Ureter (tissue), 1 donor: ENCODE data around the gene TMCO4. TPM values are rescaled to one million over a fixed set of nuclear protein-coding genes. Genes with fewer than 3 reads are reported as not detected.
"Not testable (repeated sequence)": the region's sequence is repeated elsewhere in the genome, so short reads cannot be mapped to it uniquely, and the experiment has no call there.

Experiments
- DNase-seq: peaks from one replicate; pipeline ENCODE4 v3.0.0-alpha.2; 2020; ENCODE audit warnings: low spot score
- total RNA-seq: library from RNA; stranded (reverse); gene quantifications from one replicate; pipeline ENCODE4 v1.2.4, GENCODE V29; 2023
- donor health status: DM: yes; HTN: yes; CAD: no.

The TMCO4 gene
- total RNA-seq, 1 donor from 2014 or later: 60.8 TPM

DNA sequence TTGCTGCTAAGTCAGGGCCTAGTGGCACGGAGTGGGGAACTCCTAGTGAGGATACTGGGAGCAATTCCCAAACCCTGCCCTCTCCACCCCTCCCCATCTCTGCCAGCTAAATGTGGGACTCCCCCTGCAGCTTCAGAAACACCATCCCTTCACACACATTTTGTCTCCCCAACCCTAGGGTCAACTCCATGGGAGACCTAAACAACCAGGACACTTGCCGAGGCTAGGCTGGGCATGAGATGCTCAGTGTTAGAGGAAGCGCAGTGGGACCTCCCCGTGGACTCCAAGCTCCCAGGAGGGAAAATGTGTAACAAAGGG is 13.9 kb upstream of the TMCO4 start:
- DNase-seq: no peak

DNA sequence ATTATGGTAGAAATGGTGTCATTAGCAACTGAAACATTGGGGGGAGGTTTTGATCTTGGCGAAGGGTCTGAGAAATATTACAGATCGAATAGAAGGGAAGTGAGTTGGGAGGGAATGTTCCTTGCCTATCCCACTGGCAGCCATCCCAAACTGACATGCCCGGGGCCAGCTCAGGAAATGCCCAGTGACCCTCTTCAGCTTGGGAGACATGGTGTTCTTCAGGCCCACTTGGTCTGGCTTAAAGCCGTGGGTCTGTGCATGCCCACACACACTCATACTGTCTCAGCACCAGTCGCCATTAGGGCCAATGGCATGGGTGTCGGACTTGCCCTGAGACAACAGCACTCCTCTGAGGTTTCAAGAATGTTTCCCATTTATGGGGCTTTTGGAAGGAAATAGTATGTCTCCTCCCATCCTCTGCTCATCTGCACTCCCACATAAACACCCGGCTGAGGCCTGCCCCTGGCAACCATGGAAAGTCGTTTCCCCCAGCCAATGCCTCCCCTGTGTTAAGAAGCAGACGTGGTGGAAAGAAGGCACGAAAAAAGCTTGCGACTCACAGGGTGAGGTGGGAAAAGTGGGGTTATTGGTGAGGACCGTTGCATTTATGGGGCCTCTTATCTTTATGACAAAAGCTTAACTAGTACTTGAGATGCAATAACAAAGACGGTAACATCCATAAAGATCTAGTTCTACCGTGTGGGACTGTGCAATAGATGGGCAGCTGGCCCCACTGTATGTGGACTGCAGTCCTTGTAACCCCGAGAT is 13.3 kb upstream of the TMCO4 start:
- DNase-seq: no peak

DNA sequence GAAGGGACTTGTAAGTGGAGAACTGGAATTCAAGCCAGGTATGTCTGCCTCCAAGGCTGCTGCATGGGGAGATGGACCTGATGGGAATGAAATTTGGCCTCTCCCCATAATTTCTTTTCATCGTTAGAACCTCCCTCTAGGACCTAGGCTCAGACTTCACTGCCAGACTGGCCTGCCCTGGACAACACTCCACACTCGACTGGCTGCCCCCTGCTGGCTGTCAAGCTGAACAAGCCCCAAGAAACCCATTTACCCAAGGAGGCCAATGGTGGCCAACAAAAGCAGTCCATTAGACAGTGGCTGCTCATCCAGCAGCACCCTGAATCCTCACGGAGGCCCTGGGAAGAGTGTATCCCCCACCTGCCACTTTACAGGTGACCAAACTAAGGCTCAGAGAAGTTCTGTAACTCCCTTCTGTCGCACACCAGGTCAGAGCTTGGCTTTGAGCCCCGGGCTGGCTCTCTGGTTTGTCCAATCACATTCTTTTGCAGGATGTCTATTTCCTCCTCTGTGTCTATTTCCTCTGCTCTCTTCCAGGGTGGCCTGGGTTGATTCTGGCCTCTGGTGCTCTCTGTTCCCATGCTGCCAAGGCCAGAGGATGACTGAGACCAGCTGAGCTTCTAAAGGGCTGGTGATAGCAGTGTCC is 11.6 kb upstream of the TMCO4 start:
- DNase-seq: no peak

DNA sequence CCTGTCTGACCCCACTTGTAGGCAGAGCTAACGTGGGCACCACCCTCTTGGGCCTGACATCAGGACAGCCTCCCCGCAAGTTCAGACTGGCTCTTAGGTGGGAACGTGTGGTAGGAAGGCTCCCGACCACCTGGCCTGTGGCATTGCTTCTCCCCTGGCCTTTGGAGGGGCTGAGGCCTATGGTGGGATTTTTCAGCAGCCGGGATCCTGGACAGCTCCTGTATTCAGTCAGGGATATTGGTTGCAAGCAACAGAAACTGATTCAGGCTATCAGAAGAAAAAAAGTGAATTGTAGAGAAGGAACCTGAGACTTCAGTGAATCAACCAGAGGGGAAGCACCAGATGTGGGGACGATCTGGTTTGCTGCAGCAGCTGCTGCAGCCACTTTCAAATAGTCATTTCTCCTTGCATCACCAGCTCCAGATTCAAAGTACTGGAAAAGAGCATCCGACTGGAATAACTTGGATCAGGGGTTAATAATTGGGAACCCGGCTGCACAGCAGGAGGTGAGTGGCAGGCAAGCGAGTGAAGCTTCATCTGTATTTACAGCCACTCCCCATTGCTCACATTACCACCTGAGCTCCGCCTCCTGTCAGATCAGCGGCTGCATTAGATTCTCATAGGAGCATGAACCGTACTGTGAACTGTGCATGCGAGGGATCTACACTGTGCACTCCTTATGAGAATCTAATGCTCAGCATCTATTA is 9.5 kb upstream of the TMCO4 start:
- no peak for DNase-seq

DNA sequence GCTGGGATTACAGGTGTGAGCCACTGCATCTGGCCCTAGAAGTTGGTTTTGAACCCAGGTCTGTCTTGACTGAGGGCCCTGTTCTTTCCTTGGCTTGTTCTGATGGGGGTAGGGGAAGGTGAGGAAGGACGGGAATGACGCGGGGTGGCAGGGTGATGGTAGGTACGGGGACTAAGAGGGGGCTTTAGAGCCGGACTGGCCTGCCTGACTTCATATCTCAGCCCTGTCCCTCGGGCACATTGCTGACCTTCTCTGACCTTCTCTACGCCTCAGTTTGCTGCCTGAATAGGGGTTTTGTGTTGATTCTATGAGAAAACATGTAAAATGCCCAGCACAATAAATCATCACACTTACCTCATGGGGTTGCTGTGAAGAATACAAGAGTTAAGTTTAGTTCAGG is 8.6 kb upstream of the TMCO4 start:
- no peak for DNase-seq

DNA sequence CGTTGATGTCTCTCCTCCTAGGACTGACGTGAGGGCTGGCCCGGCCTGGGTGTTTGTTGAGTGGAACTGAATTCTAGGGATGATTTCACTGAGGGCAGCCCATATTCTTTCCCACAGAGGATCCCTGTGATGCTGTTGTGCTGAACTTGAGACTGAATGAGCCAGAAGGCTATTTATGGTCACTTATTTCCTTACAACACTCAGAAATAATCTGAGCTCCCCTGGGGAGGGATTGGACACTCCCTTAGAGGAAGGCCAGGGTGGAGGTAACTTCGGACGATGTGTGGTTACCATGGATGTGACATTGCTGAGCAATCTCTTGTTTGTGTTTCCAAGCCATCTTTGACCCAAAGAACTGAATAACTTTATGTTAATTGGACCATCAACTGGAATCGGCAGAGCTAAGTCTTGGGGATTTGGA is 5.1 kb upstream of the TMCO4 start:
- DNase-seq: no peak

DNA sequence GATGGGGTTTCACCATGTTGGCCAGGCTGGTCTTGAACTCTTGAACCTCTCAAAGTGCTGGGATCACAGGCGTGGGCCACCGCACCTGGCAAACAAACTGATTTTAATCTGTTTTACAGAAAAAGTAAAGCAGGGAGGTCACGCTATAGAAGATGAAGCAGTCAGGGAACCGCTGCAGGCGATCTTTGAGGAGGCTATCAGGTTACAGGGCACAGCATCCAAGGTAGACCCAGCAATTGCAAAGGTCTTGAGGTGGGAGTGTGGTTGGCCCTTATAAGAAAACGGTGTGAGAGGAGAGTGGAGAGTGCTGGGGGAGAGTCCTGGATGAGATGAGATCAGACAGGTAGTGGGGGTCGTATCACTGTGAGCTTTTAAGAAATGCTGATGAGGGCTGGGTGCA is 2.6 kb upstream of the TMCO4 start:
- no peak for DNase-seq

DNA sequence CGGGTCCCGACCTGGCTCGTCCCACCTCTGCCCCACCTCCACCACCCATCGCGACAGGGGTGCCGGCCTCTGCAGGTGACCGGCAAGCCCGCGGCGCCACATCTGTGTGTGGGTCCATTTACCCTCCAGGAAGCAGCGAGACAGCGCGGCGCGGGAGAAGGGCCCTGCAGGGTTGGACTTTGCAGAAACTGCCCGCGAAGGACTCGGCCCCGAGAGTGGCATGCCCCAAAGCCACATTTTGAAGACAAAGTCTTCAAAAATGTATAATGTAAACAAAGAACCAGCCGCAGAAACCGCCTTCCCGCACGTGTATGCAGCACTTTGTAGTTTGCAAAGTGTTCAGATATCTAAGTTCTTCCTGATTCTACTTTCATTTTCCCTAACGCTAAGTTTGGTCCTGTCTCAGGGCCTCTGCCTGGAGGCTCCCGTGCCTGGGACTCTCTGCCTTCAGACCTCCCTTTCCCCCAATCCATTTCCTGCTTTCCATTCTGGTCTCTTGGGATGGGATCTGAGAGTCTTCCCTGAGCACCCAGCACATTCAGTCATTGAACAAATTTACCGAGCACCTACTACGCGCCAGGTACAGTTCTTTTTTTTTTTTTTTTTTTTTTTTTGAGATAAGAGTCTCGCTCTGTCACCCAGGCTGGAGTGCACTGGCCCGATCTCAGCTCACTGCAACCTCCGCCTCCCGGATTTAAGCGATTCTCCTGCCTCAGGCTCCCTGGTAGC is 524 bp upstream of the TMCO4 start:
- DNase-seq: peak; percentile 58

DNA sequence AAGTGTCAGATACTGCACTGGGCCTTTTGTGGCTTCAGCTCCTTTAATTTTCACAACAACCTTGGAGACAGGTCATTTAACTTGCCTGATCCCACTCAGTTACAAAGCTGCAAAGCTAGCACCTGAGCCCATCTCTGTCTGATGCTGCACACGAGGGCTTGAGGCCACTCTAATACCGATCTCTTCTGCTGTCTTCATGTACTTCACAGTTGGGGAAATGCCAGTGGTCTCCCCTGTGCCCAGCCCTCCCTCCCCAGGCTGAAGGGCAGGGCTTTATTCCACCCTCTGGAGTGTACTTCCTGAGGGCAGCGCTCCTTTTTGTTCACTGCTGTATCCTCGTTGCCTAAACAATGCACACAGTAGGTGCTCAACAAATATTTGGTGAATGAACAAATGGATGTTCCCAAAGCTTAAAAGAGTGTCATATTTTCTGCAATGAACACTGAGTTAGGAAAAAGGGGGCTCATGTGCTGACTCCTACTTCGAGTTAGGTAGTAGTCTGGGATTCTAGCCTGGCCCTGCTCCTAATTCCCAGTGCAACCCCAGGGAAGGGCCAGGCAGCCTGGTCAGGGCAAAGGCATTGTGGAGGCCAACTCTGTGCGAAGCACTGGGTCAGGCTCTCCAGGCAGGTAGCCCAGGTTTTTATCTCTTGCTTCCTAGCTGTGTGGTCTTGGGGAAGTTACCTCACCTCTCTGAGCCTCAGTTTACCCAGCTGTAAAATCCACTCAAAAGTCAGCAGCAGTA is 1.1 kb downstream of the TMCO4 start:
- DNase-seq: no peak

DNA sequence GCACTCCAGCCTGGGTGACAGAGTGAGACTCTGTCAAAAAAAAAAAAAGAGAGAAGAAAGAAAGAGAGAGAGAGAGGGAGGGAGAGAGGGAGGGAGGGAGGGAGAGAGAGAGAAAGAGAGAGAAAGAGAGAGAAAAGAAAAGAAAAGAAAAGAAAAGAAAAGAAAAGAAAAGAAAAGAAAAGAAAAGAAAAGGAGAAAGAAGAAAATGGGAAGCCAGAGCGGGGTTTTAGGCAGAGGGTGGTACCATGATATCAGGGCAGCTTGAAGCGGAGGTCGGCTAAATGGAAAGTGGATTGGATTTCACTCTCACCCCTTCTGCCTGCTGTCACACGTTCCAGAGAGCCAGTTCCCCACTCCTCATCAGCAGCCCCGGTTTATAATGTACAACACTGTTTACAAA is 1.9 kb downstream of the TMCO4 start:
- DNase-seq: no peak

DNA sequence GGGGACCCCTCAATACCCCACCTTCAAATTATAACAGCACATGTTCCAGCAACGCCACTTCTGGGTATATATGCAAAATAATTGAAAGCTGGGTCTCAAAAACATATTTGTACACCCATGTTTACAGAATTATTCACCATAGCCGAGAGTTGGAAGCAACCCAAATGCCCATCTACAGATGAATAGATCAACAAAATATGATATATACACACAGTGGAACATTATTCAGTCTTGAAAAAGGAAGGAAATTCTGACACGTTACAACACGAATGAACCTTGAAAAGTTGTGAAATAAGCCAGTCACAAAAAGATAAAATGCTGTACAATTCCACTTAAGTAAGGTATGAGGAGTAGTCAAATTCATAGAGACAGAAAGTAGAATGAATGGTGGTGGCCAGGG is 5.1 kb downstream of the TMCO4 start:
- DNase-seq: no peak

DNA sequence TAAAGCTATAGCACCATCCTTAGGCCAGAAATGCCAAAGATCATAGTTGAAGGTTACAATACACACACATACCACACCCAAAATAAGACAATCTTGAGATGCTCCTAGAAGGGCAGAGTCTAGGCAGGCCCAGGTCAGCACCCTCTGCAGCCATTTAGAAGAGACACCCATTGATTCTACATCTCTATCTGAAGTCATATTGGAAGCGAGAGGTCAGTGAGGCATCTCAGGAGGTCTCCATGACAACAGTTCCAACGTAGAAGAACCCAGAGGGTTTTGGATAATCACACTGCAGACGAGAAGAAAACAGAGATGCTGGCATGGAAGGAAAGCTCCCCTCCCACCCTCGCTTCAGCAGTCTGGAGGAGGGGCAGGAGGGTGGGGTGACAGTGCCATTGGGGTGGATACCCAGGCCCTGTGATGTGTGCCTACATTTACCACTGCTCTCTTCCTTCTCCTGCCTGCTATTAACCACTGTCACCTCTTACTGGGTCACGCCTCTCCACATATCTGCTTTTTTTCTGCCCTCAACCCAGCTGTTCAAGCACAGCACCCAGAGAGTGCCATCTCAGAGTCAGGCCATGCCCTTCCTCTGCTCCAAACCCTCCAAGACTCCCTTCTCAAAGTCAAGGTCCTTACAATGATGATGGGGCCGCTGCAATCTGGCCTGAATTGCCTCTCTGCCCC is 6.2 kb downstream of the TMCO4 start:
- DNase-seq: no peak

DNA sequence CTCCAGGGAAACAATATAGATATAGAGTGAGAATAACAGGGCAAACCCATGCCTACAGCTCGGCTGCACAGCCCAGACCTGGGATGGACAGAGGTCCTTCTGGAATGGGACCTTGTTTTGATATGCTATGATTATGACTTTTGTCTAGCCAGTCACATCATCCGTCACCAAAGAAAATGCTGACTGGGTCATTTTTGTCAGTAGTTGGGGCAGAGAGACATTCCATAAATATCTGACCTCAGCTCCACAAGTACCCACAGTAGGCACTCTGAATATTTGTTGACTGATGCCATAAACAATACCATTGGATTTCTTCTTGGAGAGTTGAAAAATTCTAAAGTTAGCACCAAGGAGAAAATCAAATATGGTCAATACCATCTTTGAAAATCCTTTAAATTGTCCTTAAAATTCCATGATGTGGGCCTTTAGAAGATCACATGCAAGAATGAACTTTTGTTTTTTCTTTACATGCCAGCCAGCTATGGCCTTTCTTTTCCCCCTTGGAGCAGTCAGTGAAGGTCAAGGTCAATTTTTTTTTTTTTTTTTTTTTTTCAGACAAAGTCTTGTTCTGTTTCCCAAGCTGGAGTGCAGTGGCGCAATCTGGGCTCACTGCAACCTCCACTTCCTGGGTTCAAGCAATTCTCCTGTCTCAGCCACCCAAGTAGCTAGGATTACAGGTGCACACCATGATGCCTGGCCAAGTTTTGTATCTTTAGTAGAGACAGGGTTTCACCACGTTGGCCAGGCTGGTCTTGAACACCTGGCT is 7.3 kb downstream of the TMCO4 start:
- DNase-seq: no peak

DNA sequence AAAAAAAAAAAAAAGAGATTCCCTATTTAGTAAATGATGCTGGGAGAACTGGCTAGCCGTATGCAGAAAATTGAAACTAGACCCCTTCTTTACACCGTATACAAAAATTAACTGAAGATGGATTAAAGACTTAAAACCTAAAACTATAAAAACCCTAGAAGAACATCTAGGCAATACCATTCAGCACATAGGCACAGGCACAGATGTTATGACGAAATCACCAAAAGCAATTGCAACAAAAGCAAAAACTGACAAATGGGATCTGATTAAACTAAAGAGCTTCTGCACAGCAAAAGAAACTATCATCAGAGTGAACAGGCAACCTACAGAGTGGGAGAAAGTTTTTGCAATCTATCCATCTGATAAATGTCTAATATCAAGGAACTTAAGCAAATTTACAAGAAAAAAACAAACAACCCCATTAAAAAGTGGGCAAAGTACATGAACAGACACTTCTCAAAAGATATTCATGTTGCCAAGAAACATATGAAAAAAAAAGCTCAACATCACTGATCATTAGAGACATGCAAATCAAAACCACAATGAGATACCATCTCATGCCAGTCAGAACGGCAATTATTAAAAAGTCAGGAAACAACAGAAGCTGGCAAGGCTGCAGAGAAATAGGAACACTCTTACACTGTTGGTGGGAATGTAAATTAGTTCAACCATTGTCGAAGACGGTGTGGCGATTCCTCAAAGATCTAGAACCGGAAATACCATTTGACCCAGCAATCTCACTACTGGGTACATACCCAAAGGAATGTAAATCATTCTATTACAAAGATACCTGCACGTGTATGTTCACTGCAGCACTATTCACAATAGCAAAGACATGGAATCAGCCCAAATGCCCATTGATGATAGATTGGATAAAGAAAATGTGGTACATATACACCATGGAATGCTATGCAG is 9.4 kb downstream of the TMCO4 start:
- not testable (repeated sequence) for DNase-seq

DNA sequence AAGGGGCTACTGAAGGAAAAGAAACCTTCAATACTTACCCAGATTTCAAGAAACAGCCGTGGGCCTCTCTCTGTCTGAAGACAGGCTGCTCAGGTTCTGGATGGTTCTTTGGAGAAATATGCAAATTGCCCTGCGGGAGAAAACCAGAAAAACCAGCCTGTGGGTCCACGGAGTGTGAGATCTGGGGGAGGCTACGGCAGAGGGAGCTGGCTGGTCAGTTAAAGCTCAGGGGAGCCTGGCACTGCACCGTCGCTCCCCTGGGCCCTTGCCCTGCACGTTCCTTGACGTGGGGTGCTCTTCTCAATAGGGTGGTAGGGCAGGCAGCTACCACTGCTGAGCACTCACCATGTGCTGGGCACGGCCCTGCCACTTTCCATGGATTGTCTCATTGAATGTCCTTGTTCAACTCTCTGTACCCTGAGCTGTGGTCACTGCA is 12.7 kb downstream of the TMCO4 start:
- DNase-seq: peak; percentile 83

DNA sequence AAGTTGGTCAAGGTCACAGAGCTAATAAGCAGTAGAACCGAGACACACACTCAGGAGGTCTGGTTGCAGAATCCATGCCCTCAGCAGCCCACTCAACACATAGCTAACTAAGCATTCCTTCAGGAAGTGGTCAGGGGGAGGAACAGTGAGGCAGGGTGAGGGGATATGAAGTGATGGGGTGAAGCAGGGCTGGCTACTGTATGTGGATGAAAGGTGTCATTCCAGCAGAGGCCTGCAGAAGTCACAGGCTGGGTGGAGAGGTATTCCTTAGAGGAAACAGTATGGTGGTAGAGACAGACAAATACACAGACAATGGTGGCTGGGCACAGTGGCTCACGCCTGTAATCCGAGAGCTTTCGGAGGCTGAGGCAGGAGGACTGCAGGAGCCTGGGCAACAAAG is 14.1 kb downstream of the TMCO4 start:
- no peak for DNase-seq

DNA sequence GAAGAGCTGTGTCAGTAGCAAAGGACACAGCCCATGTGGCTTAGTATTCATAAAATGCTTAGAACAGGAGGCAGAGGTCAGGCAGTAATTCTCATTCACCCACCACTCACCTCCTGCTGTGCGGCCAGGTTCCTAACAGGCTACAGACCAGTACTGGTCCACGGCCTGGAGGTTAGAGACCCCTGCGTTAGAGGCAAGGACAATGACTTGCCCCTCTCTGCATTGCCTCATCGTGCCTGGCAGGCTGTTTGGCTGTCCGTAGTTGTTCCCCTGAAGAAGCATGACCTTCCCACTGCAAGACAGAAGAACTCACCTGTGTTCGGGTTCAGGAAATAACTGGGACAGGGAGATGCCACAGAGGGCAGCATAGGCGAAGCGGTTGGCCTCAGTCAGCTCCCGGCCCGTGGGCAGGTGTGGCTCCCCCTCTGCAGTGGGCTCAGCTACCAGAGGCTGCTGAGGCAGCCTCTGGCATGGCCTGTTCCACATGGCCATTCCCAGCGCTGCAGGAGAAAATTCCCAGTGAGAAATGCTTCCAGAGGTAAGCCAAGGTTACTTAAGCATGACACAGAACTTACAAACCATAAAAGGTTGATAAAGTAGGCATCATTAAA is 19.3 kb downstream of the TMCO4 start:
- DNase-seq: no peak

DNA sequence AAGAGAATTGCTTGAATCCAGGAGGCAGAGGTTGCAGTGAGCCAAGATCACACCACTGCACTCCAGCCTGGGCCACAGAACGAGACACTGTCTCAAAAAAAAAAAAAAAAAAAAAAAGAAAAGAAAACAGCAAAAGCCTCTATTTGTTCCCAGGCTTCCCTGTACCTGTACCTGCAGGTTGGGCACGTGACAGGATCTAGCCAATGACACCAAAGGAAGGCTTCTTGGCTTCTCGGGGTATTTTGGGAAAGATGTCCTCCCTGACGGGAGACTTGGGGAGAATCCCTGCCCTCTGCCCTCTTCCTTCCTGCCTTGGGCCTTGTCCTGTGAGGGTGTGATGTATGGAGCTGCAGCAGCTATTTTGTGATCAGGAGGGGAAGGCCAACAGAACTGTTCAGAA is 22.8 kb downstream of the TMCO4 start:
- DNase-seq: no peak

DNA sequence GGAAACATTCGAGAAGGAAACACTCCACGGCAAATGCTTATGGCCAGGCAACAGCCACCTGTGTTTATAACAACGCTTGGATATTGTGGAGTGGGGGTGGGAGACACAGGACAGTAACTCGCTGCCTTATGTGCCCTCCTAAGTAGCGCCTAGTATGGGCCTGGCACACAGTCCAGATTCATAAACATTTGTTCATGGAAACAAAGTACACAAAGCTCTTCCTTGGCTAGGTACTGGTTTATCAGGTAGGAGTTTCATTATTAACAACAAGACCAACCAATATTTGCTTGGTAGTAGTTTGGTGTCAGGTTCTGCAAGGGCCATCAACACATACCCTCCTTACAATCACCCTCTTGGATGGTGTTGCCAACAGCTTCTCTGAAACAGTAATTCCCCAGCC is 23.4 kb downstream of the TMCO4 start:
- no peak for DNase-seq
